Ishikawa (cell line): ENCODE data around the gene SUPT7L.

Experiments used
- CEBPB ChIP-seq: IDR thresholded peaks from 2 replicates; pipeline ENCODE4 v1.6.1; 2012
- EP300 ChIP-seq: IDR thresholded peaks from 2 replicates; pipeline ENCODE4 v1.6.1; 2012; ENCODE audit warnings: borderline replicate concordance
- MAX ChIP-seq: IDR thresholded peaks from 2 replicates; pipeline ENCODE4 v1.6.1; 2012
- RAD21 ChIP-seq: IDR thresholded peaks from 2 replicates; pipeline ENCODE4 v1.6.1; 2012; ENCODE audit warnings: low read depth
- REST ChIP-seq: IDR thresholded peaks from 2 replicates; pipeline ENCODE4 v1.6.1; 2012; ENCODE audit warnings: low read depth, mild to moderate bottlenecking
- TAF1 ChIP-seq: IDR thresholded peaks from 2 replicates; pipeline ENCODE4 v1.6.1; 2012; ENCODE audit warnings: low read depth, mild to moderate bottlenecking
- TCF12 ChIP-seq: IDR thresholded peaks from 2 replicates; pipeline ENCODE4 v1.6.1; 2012; ENCODE audit warnings: low read depth
- TEAD4 ChIP-seq: IDR thresholded peaks from 2 replicates; pipeline ENCODE4 v1.6.1; 2012

GRCh38 chr2:27671235-27671634, 7.8 kb upstream of the SUPT7L start:
- no peak for TF ChIP-seq RAD21
- no peak for TF ChIP-seq REST
- TF ChIP-seq CEBPB, result no peak
- TF ChIP-seq TAF1, result no peak
- TF ChIP-seq MAX, result no peak
- TF ChIP-seq EP300, result no peak
- no peak for TF ChIP-seq TCF12
- TF ChIP-seq TEAD4, result no peak
